IMR-90 (cell line): ENCODE results near the gene DMAP1. TPM values are rescaled to one million over a fixed set of nuclear protein-coding genes. Genes with fewer than 3 reads are reported as not detected.

ENCODE experiments used
- ATAC-seq: fragments of 200-7000 bp; cut with Tn5 transposase; 2 replicates; pipeline ENCODE4 v1.9.1; 2020; ENCODE audit warnings: low read depth, mild to moderate bottlenecking, moderate library complexity
- BruUV-seq: library from RNA; stranded (reverse); fragments of 400-500 nt; replicated peaks from 2 replicates; lab custom pipeline; 2021; lab: Mats Ljungman, UMichigan
- CTCF ChIA-PET: fragments of 300-600 bp; formaldehyde crosslinking; extraction: SDS; loops from one replicate; lab custom pipeline; 2021; ENCODE audit warnings: antibody characterized with exemption; lab: Yijun Ruan, JAX
- POLR2A ChIA-PET: fragments of 300-600 bp; sonication (Branson Sonifier 250); formaldehyde crosslinking; loops from one replicate; lab custom pipeline; 2022; ENCODE audit warnings: antibody characterized with exemption; ENCODE audit not compliant: unreplicated experiment; lab: Charles Lee
- DNase-seq: peaks from one replicate; pipeline ENCODE4 v3.0.0; 2013
- H2AFZ ChIP-seq: replicated peaks from 2 replicates; pipeline ENCODE3; 2013; ENCODE audit warnings: low read length, mild to moderate bottlenecking; ENCODE audit not compliant: poor library complexity
- H2AK5ac ChIP-seq: 2 replicates; pipeline ENCODE4 v1.6.1; 2013; ENCODE audit warnings: low read depth, low read length, inconsistent platforms
- H2AK9ac ChIP-seq: replicated peaks from 2 replicates; pipeline ENCODE3; 2013; ENCODE audit warnings: mild to moderate bottlenecking, low read depth, low read length, moderate library complexity; ENCODE audit not compliant: poor library complexity
- H2BK120ac ChIP-seq: 2 replicates; pipeline ENCODE4 v1.6.1; 2013; ENCODE audit warnings: low read depth, low read length, inconsistent platforms
- H2BK15ac ChIP-seq: 3 replicates; pipeline ENCODE4 v1.6.1; 2013; ENCODE audit warnings: low read depth, low read length, inconsistent platforms
- H2BK20ac ChIP-seq: 2 replicates; pipeline ENCODE4 v1.6.1; 2013; ENCODE audit warnings: low read depth, mild to moderate bottlenecking, inconsistent platforms, low read length, moderate library complexity
- H2BK5ac ChIP-seq: 2 replicates; pipeline ENCODE4 v1.6.1; 2013; ENCODE audit warnings: mild to moderate bottlenecking, low read depth, low read length, inconsistent platforms; ENCODE audit not compliant: poor library complexity, severe bottlenecking
- H3K14ac ChIP-seq: replicated peaks from 2 replicates; pipeline ENCODE4 v1.6.1; 2013; ENCODE audit warnings: low read depth, low read length, inconsistent platforms
- H3K18ac ChIP-seq: 2 replicates; pipeline ENCODE4 v1.6.1; 2013; ENCODE audit warnings: low read depth, low read length, control low read depth
- H3K23ac ChIP-seq: 2 replicates; pipeline ENCODE4 v1.6.1; 2013; ENCODE audit warnings: low read depth, low read length, inconsistent platforms
- H3K27ac ChIP-seq: 2 replicates; pipeline ENCODE4 v1.5.1; 2013; ENCODE audit warnings: mild to moderate bottlenecking, control low read depth, low read length; ENCODE audit not compliant: insufficient read depth
- H3K27me3 ChIP-seq: 2 replicates; pipeline ENCODE4 v1.6.1; 2013; ENCODE audit warnings: low read length; ENCODE audit not compliant: control insufficient read depth, insufficient read depth
- H3K36me3 ChIP-seq: 2 replicates; pipeline ENCODE4 v1.6.1; 2013; ENCODE audit warnings: low read length, mixed read lengths; ENCODE audit not compliant: control insufficient read depth, insufficient read depth
- H3K4ac ChIP-seq: 2 replicates; pipeline ENCODE4 v1.6.1; 2013; ENCODE audit warnings: low read depth, low read length, inconsistent platforms
- H3K4me1 ChIP-seq: 2 replicates; pipeline ENCODE4 v1.6.1; 2013; ENCODE audit warnings: low read length, mixed read lengths; ENCODE audit not compliant: control insufficient read depth, insufficient read depth
- H3K4me2 ChIP-seq: 2 replicates; pipeline ENCODE4 v1.6.1; 2013; ENCODE audit warnings: low read depth, mild to moderate bottlenecking, control low read depth, low read length, moderate library complexity
- H3K4me3 ChIP-seq: 2 replicates; pipeline ENCODE4 v1.5.1; 2013; ENCODE audit warnings: low read depth, mild to moderate bottlenecking, control low read depth, low read length, moderate library complexity; ENCODE audit not compliant: insufficient read depth
- H3K56ac ChIP-seq: 2 replicates; pipeline ENCODE4 v1.6.1; 2013; ENCODE audit warnings: low read length, inconsistent platforms; ENCODE audit not compliant: insufficient read depth; ENCODE audit errors: extremely low read depth
- H3K79me1 ChIP-seq, 2 experiments: 2 replicates each; pipeline ENCODE4 v1.6.1; 2013; ENCODE audit warnings: low read length in 2 of 2, inconsistent platforms in 1 of 2, low read depth in 1 of 2
- H3K9ac ChIP-seq: 2 replicates; pipeline ENCODE4 v1.6.1; 2013; ENCODE audit warnings: low read depth, low read length, control low read depth
- H3K9me1 ChIP-seq: 2 replicates; pipeline ENCODE4 v1.6.1; 2013; ENCODE audit warnings: low read length, inconsistent platforms; ENCODE audit not compliant: insufficient read depth
- H3K9me3 ChIP-seq: 2 replicates; pipeline ENCODE4 v1.6.1; 2013; ENCODE audit warnings: low read length; ENCODE audit not compliant: control insufficient read depth, insufficient read depth
- H4K20me1 ChIP-seq: 2 replicates; pipeline ENCODE4 v1.6.1; 2013; ENCODE audit warnings: low read length, inconsistent platforms; ENCODE audit not compliant: insufficient read depth
- H4K5ac ChIP-seq: 2 replicates; pipeline ENCODE4 v1.6.1; 2013; ENCODE audit warnings: mild to moderate bottlenecking, low read depth, low read length, control low read depth
- H4K8ac ChIP-seq, 2 experiments: 2 replicates each; pipeline ENCODE4 v1.6.1; 2013; ENCODE audit warnings: low read depth in 2 of 2, low read length in 2 of 2, control low read depth in 1 of 2, inconsistent platforms in 1 of 2
- H4K91ac ChIP-seq: 2 replicates; pipeline ENCODE4 v1.6.1; 2013; ENCODE audit warnings: low read depth, low read length, inconsistent platforms; ENCODE audit not compliant: insufficient read depth
- BHLHE40 ChIP-seq: fragments of 150-350 bp; IDR thresholded peaks from 2 replicates; pipeline ENCODE4 v1.6.1; 2016; ENCODE audit warnings: mild to moderate bottlenecking, low read depth, low read length
- CHD1 ChIP-seq: IDR thresholded peaks from 2 replicates; pipeline ENCODE4 v1.6.1; 2012; ENCODE audit warnings: low read depth, low read length, improper control_type of control experiment
- FOS ChIP-seq: fragments of 150-350 bp; IDR thresholded peaks from 2 replicates; pipeline ENCODE4 v1.6.1; 2016; ENCODE audit warnings: low read depth, low read length
- MAZ ChIP-seq: IDR thresholded peaks from 2 replicates; pipeline ENCODE4 v1.6.1; 2012; ENCODE audit warnings: low read depth, mild to moderate bottlenecking, low read length, improper control_type of control experiment, moderate library complexity, borderline replicate concordance
- MXI1 ChIP-seq: IDR thresholded peaks from 2 replicates; pipeline ENCODE4 v1.6.1; 2012; ENCODE audit warnings: low read depth, mild to moderate bottlenecking, low read length, moderate library complexity, borderline replicate concordance
- NFE2L2 ChIP-seq: fragments of 150-350 bp; IDR thresholded peaks from 2 replicates; pipeline ENCODE4 v1.6.1; 2016; ENCODE audit warnings: low read depth, mild to moderate bottlenecking, low read length
- RAD21 ChIP-seq: IDR thresholded peaks from 2 replicates; pipeline ENCODE4 v1.6.1; 2012; ENCODE audit warnings: low read length, improper control_type of control experiment
- RFX5 ChIP-seq: IDR thresholded peaks from 2 replicates; pipeline ENCODE4 v1.8.0; 2012; ENCODE audit warnings: low read depth, mild to moderate bottlenecking, low read length, moderate library complexity
- USF2 ChIP-seq: fragments of 150-350 bp; IDR thresholded peaks from 2 replicates; pipeline ENCODE4 v1.6.1; 2017; ENCODE audit warnings: mild to moderate bottlenecking, antibody characterized with exemption, low read length, low read depth
- WGBS, 2 experiments: methylation state at CpG; one replicate each; pipeline versions ENCODE4 v1.1.5 to v1.1.7; 2013; ENCODE audit warnings: missing lambda C conversion rate in 2 of 2; ENCODE audit not compliant: insufficient read length in 1 of 2; ENCODE audit errors: extremely low coverage in 2 of 2; 5-methylcytosine and 5-hydroxymethylcytosine counted together
- dilution Hi-C: fragments of 300-500 bp; cut with HindIII; formaldehyde crosslinking; loops from one replicate; pipeline ENCODE4 v1.14.3; 2018; ENCODE audit warnings: low sequenced_read_pairs; ENCODE audit not compliant: unreplicated experiment
- in situ Hi-C: fragments of 300-500 bp; cut with MboI; formaldehyde crosslinking; loops from 3 replicates; pipeline ENCODE4 v1.14.3; 2019; ENCODE audit warnings: low sequenced_read_pairs, inconsistent platforms, mixed read lengths
- intact Hi-C: fragments of 100-400 bp; cut with micrococcal nuclease; formaldehyde crosslinking; loops from 2 replicates; pipeline ENCODE4 v1.10.0; 2022
- polyA plus RNA-seq, 3 experiments: library from polyadenylated mRNA; depleted of rRNA; stranded (reverse); fragments of >200 nt; gene quantifications; 2 replicates each; pipeline ENCODE4 v1.2.3, GENCODE V29; 2012; ENCODE audit warnings: low replicate concordance in 1 of 3
- total RNA-seq: library from RNA; depleted of rRNA; stranded (reverse); fragments of >200 nt; gene quantifications from 2 replicates; pipeline ENCODE4 v1.2.3, GENCODE V29; 2012
- TF ChIP-seq, protein P1 (sequence below): conservative IDR thresholded peaks from 2 replicates; pipeline ENCODE4 v1.5.1; 2012; ENCODE audit warnings: mild to moderate bottlenecking, low read depth, low read length, improper control_type of control experiment

DMAP1 gene
- total and polyA plus RNA-seq, 2 of the 4 experiments (the other 2 are of a cell fraction) = 22.2 to 34.3 TPM

GRCh38 chr1:44262816-44263567 lies 49.7 kb downstream of the DMAP1 start:
- POLR2A ChIA-PET = no interaction called here
- DNase-seq (no peak), ATAC-seq (no peak)
- Histone ChIP-seq H3K9me1 (peaks cover 7% of the 10 kb centered on the region; the same call in 1 of the 2 replicates), H4K8ac (no peak overlapping the region), H2BK120ac (no peak overlapping the region), H4K5ac (no peak overlapping the region), H3K79me1 (0 out of 4 replicates have a peak, but pooled peaks cover 0 to 3% of the 10 kb centered on the region in 2 experiments), H3K18ac (no peak overlapping the region), H3K9ac (no peak overlapping the region), H3K4me2 (no peak overlapping the region), H2AK5ac (no peak overlapping the region), H2AFZ (no peak overlapping the region), H2BK15ac (no peak overlapping the region), H3K36me3 (no peaks in the 10 kb centered on the region; the same call in 1 of the 2 replicates), H3K4me1 (no peaks in the 10 kb centered on the region), H3K4me3 (no peak overlapping the region), H3K56ac (no peak overlapping the region), H2BK20ac (no peak overlapping the region), H2BK5ac (no peak overlapping the region), H3K27me3 (no peaks in the 10 kb centered on the region), H4K91ac (no peak overlapping the region), H2AK9ac (no peak overlapping the region), H3K9me3 (no peaks in the 10 kb centered on the region), H3K23ac (no peak overlapping the region), H4K20me1 (peaks cover 7% of the 10 kb centered on the region; the same call in 1 of the 2 replicates), H3K27ac (no peak overlapping the region), H3K14ac (no peak overlapping the region), H3K4ac (no peak overlapping the region)
- CTCF ChIA-PET = no interaction called here
- dilution Hi-C loops (no loop called here), intact Hi-C loops (no loop called here), in situ Hi-C loops (no loop called here)
- WGBS, 2 experiments = no CpG with 5 or more reads among the region's 4 CpGs
- no peak for TF ChIP-seq NFE2L2
- TF ChIP-seq USF2 = no peak
- TF ChIP-seq CHD1 = no peak
- no peak for TF ChIP-seq MXI1
- no peak for TF ChIP-seq FOS
- TF ChIP-seq, protein P1, sequence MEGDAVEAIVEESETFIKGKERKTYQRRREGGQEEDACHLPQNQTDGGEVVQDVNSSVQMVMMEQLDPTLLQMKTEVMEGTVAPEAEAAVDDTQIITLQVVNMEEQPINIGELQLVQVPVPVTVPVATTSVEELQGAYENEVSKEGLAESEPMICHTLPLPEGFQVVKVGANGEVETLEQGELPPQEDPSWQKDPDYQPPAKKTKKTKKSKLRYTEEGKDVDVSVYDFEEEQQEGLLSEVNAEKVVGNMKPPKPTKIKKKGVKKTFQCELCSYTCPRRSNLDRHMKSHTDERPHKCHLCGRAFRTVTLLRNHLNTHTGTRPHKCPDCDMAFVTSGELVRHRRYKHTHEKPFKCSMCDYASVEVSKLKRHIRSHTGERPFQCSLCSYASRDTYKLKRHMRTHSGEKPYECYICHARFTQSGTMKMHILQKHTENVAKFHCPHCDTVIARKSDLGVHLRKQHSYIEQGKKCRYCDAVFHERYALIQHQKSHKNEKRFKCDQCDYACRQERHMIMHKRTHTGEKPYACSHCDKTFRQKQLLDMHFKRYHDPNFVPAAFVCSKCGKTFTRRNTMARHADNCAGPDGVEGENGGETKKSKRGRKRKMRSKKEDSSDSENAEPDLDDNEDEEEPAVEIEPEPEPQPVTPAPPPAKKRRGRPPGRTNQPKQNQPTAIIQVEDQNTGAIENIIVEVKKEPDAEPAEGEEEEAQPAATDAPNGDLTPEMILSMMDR = no peak
- TF ChIP-seq MAZ = no peak
- no peak for TF ChIP-seq RFX5
- TF ChIP-seq RAD21 = no peak
- no peak for TF ChIP-seq BHLHE40
- no TSS peak for BruUV-seq
